ENCODE measurements around the gene TIMP2.

GRCh38 chr17:78898075-78898836, 26.9 kb downstream of the TIMP2 start:
- TF ChIP-seq ZNF274 (IDR thresholded peaks at IDR 0.05; ENCODE audit: low read depth, low read length): no peak
- no peak for TF ChIP-seq YY1 (IDR thresholded peaks at IDR 0.05; ENCODE audit: insufficient read depth, insufficient read length)

All from NT2/D1 (cell line).